GM10847 (cell line): ENCODE results near the gene GRAMD1C.

Experiments
- POLR2A ChIP-seq: IDR thresholded peaks from 2 replicates; pipeline ENCODE4 v1.6.1; 2011; ENCODE audit not compliant: insufficient read length; ENCODE audit errors: extremely low read depth

The GRAMD1C gene

GRCh38 chr3:113981803-113982202, 143.2 kb downstream of the GRAMD1C start:
- TF ChIP-seq POLR2A, result no peak

GRCh38 chr3:113983544-113983943, 145.0 kb downstream of the GRAMD1C start:
- no peak for TF ChIP-seq POLR2A

GRCh38 chr3:113985541-113985940, 147.0 kb downstream of the GRAMD1C start:
- TF ChIP-seq POLR2A, result no peak
